Ureter (tissue), 1 donor: ENCODE results near the gene NCKAP5L. TPM values are rescaled to one million over a fixed set of nuclear protein-coding genes. Genes with fewer than 3 reads are reported as not detected.

ENCODE experiments used
- total RNA-seq: library from RNA; stranded (reverse); gene quantifications from one replicate; pipeline ENCODE4 v1.2.4, GENCODE V29; 2023
- donor health status: DM: yes; HTN: yes; CAD: no.

The NCKAP5L gene
- total RNA-seq, 1 donor from 2014 or later: 24.0 TPM

Other genes starting within 250 kb of the NCKAP5L start
- 1.2 TPM for gene FAM186B, start 222.8 kb downstream of the NCKAP5L start, total RNA-seq
- gene PRPF40B, start 204.9 kb downstream of the NCKAP5L start, total RNA-seq: 44.4 TPM
- 12.6 TPM for gene FMNL3, start 121.0 kb downstream of the NCKAP5L start, total RNA-seq
- gene TMBIM6, start 86.9 kb downstream of the NCKAP5L start, total RNA-seq: 603 TPM
- gene BCDIN3D, start 14.7 kb upstream of the NCKAP5L start, total RNA-seq: 3.9 TPM
- 6.2 TPM for gene FAIM2, start 75.5 kb upstream of the NCKAP5L start, total RNA-seq
- 0.70 TPM for gene AQP2, start 122.3 kb upstream of the NCKAP5L start, total RNA-seq
- gene AQP5, start 133.5 kb upstream of the NCKAP5L start, total RNA-seq: 0.34 TPM
- not detected for gene AQP6, start 144.5 kb upstream of the NCKAP5L start, total RNA-seq
- gene RACGAP1, start 197.1 kb upstream of the NCKAP5L start, total RNA-seq: 5.3 TPM
- gene ASIC1, start 229.2 kb upstream of the NCKAP5L start, total RNA-seq: 1.6 TPM